Fibroblast of skin of left biceps (primary cell): ENCODE measurements around the gene ANKRD33B.
"Not testable (repeated sequence)": the region's sequence is repeated elsewhere in the genome, so short reads cannot be mapped to it uniquely, and the experiment has no call there.

Source experiments
- DNase-seq, 2 experiments: peaks; one replicate each; pipeline ENCODE4 v3.0.0-alpha.2; 2013; ENCODE audit warnings: low read depth in 2 of 2

Gene ANKRD33B

DNA sequence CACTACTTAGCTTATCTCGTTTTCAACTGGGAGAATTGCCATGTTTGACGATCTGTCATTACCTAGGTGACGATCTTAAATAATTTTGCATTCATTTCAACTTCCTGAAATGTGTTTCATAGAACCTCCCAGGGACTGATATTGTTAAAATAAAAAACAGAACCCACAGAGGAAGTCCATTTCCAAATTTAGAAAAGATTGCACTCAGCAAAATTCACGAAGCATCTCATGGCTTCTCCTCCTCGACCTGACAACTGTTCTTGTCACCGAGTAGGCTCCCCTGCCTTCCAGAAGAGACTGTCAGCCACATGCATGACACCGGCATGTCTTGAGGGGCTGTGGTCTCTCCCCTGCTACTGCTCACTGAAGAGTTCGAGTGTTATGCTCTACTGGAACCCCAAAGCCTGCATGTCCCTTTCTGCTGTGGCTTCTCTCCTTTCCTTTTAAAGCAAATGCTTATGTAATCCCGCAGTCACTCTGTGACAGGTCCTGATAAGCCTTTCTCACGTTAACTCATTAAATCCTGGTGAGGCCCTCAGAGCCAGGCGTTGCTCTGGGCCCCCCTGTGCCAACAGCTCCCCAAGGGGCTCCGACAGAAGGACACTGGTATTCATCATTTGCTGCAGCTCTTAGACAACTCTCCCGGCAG, 26.8 kb upstream of the ANKRD33B start:
- DNase-seq = no peak

DNA sequence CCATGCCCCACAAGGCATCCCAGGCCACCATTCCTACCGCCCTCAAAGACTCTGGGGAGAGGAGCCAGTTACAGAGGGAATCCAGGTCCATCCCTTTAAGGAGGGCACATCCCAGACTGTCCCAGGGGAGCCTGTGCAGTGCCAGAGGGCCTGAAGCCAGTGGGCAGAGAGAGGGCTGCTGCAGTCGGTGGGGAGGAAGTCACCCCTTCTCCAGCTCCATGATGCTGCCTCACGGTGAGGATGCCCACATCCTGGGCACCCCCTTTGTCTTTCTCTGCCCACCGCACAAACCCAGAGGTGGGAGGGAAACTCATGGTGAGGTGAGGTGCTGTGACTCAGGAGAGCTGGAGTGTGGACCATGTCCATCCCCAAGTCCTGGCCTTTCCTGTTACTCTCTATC, 26.2 kb upstream of the ANKRD33B start:
- no peak for DNase-seq

DNA sequence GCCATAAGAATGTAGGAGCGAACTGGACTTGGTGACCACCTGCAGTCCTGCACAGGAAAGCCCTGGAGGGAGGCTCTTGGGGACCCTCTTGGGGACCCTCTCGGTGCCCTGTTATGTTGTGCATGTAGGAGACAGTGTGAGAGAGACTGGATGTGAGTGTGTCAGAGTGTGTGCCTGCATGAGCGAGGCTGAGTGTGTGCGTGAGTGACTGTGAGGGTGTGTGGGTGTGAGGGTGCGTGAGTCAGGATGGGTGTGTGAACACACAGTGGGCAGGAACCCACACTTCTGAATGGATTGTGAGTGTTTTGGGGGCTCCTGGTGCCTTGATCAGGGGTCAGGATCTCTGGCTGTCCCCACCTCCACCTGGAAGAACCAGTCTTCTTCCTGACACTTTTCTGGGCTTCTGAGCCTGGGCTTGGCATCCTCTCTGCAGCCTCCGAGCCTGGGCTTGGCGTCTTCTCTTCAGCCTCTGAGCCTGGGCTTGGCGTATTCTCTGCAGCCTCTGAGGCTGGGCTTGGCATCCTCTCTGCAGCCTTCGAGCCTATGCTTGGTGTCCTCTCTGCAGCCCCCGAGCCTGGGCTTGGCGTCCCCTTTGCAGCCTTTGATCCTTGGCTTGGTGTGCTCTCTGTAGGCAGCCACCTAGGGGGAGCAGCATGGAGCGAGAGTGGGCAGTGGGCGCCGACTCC, 25.6 kb upstream of the ANKRD33B start:
- no peak for DNase-seq

DNA sequence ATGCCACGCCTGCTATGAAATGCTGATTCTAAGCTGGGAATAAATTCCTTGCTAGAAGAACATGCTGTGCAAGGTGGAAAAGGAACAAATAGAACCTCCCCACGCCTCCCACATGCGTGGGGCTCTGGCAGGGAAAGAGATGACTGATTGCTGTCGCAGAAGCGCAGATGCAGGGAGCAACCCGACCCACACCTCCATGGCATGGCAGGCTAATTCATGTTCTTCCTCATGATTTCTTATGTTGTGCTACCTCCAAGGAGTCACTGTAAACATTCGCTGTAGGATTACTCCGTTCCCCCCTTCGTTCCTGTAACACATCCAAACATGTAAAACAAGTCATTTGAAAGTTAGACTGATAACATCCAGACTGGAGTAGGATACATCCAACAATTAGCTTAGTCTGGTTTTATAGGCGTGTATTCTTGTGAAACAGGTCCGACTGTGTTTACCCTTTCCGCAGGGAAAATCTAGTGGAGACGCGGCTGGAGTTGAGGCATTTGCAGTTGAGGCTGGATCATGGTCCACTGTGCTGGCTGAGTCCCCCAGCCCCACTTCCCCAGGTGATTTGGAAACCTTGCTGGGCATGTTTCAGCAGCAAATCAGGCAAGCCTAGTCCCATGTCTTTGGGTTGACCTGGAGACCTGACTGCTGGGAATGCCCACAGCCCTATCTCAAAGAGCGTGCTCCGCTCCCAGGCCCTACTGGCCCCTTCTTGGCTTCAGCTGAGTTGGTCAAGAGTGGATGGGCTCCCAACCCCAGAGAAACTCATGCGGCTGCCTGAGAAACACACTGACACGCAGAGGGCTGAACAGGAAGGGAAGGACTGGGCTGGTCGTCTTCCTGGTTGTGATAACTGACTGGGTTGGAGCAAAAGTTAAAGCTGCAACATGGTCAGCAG, 24.8 kb upstream of the ANKRD33B start:
- DNase-seq = no peak

DNA sequence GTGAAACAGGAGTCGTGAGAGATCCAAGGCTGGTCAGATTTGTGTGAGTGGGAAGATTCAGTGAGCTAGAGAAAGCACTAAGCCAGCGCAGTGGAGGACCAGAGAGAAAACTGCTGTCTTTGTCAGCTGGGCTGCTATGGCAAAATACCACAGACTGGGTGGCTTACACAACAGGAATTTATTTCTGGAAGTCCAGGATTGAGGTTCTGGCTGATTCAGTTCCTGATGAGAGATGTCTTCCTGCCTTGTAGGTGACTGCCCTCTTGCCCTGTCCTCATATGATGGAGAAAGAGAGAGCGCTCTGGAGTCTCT, 24.2 kb upstream of the ANKRD33B start:
- no peak for DNase-seq

DNA sequence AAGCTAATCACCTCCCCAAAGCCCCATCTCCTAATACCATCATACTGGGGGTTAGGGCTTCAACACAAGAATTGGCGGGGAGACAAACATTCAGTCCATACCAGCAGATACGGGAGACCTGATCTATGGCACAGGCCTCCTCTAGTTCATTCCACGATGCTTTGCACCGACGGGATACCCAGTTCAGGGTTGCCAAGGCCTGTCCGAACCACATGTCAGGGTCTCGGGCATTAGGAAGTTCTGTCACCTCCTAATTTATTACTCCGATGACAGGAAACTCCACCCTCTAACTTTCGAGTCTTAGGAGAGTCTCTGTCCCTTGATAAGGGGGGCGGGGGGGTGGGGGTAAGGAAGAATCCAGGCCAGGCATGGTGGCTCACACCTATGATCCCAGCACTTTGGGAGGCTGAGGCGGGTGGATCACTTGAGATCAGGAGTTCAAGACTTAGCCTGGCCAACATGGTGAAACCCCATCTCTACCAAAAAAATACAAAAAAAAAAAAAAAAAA, 23.8 kb upstream of the ANKRD33B start:
- DNase-seq = no peak

DNA sequence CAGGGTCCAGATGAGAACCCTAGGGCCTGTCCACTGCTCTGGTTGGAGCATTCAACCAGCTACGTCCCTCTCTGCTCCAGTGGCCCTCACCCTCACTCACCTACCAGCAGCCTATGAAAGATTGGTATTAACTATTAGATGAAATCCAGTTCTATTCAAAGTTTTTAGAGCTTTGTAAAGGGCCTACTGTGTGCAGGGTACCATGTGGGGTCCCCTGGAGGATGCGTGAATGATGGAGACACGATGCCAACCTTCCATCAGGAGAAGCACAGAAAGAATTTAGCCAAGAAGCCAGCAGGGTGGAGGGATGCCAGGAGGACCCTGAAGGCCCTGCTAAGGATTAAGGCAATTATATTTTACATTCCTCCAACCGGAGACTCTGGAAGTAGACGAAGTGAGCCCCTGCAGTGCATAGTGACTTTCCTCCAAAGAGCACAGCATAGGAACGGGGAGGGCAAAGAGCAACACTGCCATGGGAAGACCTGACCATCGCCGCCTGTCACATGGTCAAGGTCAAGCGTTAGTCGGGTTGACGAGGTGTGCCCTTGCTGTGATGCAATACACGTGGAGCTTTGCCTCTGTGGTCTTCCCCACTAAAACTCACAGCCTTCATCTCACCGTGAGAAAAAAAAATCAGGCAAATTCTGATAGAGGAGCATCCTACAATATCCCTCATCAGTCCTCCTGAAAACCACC, 22.8 kb upstream of the ANKRD33B start:
- DNase-seq = no peak

DNA sequence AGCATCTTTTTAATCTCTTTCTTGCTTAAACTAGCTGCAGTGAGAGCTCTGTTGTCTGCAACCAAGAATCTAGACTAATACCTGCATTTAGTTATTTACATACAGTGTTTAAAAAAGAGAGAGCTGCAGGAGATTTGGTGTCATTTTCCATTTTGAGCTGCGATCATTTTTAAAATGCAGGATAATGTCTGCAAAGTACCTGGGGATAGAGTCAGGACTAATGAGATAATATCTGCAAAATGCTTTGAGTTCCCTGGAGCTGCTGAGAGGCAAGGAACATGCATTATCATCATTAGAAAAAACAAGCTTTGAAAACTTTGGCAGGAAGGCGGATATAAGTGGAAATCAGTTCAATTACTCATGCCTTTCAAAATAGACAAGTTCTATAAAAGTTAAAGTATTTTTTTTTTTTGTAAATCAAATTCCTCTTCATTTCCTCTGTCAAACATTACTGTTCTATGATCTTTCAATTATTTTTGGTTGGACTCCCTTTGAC, 21.8 kb upstream of the ANKRD33B start:
- no peak for DNase-seq

DNA sequence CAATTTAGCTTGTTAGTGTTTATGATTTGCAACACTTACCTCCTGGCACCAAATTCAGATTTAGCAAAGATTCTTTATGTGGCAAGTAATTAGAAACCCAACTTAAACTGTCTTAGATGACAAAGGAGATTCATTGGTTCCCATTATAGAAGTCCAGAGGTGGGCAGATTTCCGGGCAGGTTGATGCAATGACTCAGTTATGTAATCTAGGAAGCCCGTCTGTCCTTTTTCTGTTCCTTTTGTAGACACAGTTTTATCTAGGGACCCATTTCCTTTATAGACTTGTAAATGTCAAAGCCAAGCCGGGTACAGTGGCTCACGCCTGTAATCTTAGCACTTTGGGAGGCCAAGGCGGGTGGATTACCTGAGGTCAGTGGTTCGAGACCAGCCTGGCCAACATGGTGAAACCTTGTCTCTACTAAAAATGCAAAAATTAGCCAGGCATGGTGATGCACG, 20.3 kb upstream of the ANKRD33B start:
- DNase-seq = no peak

DNA sequence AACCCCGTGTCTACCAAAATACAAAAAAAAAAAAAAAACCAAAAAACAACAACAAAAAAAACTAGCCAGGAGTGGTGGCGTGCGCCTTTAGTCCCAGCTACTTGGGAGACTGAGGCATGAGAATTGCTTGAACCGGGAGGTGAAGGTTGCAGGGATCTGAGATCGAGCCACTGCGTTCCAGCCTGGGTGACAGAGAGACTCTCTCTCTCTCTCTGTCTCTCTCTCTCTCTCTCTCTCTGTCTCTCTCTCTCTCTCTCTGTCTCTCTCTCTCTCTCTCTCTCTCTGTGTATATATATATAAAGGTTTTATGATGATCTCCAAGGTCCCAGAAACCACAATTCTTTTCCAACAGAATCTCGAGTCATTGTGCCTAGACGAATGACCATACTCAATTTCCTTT, 18.8 kb upstream of the ANKRD33B start:
- no peak for DNase-seq

DNA sequence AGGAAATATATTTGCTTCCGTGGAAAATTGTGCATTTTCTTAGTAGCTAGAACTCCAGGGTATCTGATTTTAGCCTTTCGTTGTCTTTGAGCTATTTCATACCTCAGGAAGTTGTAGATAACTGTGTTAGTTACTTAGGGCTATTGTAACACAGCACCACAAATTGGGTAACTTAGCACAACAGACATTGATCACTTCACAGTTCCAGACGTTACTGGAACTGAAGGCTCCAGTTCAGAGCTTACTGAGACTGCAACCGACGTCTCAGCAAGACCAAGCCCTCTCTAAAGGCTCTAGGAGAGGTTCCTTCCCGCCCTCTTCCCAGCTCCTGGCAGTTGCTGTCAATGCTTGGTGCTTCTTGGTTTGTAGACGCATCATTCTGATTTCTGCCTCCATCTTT, 17.7 kb upstream of the ANKRD33B start:
- DNase-seq = no peak

DNA sequence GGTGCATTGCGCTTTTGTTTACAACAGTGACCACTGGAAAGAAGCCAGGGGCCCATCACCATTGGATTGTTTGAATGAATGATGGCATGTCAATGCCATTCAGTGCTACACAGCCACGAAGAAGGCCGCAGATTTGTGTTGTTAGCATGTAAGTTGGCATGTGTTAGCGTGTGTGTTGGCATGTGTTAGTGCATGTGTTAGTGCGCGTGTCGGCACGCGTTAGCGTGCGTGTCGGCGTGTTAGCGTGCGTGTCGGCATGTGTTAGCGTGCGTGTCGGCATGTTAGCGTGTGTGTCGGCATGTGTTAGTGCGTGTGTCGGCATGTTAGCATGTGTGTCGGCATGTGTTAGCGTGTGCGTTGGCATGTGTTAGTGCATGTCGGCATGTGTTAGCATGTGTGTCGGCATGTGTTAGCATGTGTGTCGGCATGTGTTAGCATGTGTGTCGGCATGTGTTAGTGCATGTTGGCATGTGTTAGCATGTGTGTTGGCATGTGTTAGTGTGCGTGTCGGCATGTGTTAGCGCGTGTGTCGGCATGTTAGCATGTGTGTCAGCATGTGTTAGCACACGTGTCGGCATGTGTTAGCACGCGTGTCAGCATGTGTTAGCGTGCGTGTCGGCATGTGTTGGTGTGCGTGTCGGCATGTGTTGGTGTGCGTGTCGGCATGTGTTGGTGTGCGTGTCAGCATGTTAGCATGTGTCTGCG, 15.3 kb upstream of the ANKRD33B start:
- no peak for DNase-seq

DNA sequence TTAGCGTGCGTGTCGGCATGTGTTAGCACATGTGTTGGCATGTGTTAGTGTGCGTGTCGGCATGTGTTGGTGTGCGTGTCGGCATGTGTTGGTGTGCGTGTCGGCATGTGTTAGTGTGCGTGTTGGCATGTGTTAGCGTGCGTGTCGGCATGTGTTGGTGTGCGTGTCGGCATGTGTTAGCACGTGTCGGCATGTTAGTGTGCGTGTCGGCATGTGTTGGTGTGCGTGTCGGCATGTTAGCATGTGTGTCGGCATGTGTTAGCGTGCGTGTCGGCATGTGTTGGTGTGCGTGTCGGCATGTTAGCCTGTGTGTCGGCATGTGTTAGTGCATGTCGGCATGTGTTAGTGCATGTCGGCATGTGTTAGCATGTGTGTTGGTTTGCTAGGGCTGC, 14.8 kb upstream of the ANKRD33B start:
- DNase-seq = not testable (repeated sequence)

DNA sequence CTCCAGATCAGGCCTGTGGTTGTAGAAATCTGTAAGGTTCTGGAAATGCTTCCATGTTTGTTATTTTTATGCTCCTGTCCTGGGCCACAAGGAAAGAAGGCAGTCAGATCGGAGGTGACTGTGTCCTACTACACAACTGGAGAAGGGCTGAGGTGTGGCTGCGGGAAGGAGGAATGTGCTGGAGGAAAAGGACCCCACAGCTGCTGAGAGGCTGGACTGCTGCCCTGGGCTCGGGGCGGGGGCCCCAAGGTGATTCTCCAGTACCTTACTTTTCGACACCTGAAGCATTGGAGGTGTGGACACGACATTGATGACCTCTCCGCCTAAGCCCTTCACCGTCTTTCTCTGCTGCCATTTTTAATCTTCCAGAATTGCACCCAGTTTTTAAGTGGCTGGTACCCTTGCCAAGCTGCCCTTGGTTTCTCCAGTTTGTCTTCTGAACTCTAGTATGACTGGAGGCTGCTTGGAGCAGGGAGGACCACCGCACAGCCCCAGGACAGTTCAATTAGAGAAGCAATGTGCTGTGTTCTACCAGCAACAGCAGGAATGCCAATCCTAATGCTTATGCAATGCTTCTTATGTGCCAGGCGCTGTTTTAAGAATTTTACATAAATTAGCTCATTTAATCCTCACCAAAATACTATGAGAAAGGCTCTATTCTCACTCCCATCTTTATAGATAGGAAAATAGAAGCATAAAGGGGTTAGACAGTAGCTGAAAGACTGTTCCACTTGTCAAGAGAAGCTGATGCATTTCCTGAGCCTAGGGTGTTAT, 13.5 kb upstream of the ANKRD33B start:
- no peak for DNase-seq

DNA sequence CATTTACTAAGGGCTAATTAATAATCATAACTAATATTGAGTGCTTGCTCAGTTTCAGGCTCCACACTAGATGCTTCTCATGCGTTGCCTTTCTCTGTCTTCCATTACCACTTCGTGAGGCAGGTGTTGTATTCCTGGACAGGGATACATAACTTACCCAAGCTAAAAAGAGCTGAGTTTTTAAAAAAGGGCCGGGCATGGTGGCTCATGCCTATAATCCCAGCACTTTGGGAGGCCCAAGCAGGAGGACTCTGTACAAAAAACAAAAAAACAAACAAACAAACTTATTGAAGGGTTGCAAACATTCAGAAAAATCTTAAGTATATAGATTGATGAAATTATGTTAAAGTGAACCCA, 12.1 kb upstream of the ANKRD33B start:
- DNase-seq = no peak

DNA sequence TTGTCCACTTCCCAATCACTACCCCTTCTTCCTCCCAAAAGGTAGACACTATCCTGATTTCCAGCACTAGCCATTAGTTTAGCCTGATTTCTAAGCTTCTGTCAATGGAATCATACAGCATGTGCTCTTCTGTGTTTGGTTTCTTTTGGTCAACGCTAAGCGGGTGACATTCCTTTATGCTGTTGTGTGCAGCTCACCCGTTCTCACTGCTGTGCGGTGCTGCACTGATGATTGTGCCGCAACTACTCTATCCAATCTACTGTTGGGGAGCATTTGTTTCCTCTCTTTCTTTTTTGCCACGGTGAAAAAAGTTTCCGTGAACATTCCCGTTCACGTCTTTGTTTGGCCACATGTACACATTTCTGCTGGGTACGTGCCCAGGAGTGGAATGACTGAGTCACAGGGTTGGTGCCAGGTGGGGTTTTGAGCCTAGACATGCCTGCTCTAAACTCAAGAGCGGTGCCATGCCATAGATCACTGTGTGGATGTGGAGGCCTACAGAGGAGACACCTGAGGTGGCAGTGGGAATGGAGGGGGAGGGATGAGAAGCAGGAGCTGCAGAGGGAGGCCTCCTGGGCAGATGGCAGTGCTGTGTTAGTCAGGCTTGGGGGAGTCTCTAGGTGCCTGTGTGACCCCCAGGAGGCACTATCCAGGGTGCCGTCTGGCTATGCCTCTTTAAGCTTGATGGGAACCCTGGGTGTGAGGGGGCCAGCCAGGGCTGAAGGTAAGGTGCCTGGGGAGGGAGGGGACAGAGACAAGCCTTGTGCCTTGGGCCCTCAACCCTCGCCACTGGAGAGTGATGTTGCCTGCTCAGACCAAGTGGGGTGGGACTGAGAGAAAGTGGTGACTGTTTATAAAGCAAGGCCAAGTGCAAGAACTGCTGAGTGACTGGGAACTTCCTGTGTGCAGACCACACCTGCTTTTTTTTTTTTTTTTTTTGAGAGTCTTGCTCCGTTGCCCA, 11.4 kb upstream of the ANKRD33B start:
- no peak for DNase-seq

DNA sequence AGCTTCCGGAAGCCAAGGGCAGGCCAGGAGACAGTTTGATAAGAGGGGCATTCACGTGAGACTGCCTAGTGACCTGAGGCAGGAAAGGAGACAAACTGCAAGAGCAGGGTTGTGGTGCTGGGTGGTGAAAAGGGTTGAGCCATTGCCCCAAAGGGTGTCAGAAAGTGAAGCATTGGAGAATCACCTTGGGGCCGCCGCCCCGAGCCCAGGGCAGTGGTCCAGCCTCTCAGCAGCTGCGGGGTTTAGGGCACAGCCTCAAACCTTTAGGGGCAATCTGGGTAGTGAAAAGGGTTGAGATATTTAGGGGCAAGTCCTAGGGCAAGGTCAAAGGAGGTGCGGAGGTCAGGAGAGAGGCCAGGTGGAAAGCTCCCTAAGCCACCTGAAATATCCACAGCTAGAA, 10.4 kb upstream of the ANKRD33B start:
- no peak for DNase-seq

DNA sequence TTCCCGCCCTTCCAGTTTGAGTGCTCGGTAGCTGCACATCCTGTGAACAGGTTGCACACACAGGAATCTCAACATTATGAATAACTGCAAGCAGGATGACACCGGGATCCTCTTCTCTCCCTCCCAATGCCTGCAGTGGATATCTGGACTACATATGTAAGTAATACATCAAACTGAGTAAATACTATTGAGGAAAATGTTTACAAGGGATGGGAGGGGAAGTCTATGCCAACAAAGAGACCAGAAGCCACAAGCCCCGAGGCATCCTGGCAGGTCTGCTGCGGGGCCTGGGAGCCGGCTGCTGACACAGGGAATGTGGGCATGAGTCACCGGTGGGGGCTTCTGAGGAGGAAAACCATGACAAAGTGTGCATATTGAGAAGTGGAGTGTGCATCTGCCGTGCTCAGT, 8.6 kb upstream of the ANKRD33B start:
- DNase-seq = peak; percentile 49 to 50

DNA sequence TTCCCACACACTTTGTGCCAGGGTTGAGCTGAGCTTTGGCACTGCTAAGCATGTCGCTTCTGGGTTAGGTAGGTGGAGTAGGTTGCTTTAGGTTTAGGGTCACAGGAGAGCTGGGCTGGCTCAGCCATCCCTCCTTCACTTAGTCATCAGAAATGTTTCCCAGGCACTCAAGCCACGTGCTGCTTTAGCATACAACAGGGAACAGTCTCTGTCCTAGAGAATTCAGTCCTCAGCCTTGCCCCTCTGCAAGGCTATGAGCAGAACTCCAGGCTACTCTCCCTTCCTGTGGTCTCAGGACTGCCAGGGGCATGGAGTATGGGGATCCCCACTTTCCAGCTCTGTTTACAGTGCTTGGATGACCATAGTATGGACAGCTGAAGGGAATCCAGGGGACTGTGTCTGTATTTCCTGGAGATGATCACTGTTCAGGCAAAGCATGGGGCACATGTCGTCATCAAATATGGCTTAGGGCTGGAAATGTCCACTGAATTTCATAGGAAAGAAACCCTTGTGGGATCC, 7.5 kb upstream of the ANKRD33B start:
- no peak for DNase-seq
